ENCODE data around the gene ITGA7.

Gene ITGA7, protein sequence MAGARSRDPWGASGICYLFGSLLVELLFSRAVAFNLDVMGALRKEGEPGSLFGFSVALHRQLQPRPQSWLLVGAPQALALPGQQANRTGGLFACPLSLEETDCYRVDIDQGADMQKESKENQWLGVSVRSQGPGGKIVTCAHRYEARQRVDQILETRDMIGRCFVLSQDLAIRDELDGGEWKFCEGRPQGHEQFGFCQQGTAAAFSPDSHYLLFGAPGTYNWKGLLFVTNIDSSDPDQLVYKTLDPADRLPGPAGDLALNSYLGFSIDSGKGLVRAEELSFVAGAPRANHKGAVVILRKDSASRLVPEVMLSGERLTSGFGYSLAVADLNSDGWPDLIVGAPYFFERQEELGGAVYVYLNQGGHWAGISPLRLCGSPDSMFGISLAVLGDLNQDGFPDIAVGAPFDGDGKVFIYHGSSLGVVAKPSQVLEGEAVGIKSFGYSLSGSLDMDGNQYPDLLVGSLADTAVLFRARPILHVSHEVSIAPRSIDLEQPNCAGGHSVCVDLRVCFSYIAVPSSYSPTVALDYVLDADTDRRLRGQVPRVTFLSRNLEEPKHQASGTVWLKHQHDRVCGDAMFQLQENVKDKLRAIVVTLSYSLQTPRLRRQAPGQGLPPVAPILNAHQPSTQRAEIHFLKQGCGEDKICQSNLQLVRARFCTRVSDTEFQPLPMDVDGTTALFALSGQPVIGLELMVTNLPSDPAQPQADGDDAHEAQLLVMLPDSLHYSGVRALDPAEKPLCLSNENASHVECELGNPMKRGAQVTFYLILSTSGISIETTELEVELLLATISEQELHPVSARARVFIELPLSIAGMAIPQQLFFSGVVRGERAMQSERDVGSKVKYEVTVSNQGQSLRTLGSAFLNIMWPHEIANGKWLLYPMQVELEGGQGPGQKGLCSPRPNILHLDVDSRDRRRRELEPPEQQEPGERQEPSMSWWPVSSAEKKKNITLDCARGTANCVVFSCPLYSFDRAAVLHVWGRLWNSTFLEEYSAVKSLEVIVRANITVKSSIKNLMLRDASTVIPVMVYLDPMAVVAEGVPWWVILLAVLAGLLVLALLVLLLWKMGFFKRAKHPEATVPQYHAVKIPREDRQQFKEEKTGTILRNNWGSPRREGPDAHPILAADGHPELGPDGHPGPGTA

GRCh38 chr12:55707841-55708694 is at the start of gene ITGA7:
Gene ITGA7, minus strand, starts transcription at chr12:55707904. Its CDS starts 222 bp downstream, at chr12:55707682.
- DNase-seq, result peak; percentile 70

GRCh38 chr12:55755246-55755645 is 47.5 kb upstream of the ITGA7 start:
- no peak for DNase-seq

- no peak for DNase-seq
Measured at GRCh38 chr12:55748230-55748993, 40.7 kb upstream of the ITGA7 start.

GRCh38 chr12:55746913-55747231 is 39.2 kb upstream of the ITGA7 start:
- no peak for DNase-seq

GRCh38 chr12:55746174-55746912 is 38.6 kb upstream of the ITGA7 start:
- no peak for DNase-seq

DNA sequence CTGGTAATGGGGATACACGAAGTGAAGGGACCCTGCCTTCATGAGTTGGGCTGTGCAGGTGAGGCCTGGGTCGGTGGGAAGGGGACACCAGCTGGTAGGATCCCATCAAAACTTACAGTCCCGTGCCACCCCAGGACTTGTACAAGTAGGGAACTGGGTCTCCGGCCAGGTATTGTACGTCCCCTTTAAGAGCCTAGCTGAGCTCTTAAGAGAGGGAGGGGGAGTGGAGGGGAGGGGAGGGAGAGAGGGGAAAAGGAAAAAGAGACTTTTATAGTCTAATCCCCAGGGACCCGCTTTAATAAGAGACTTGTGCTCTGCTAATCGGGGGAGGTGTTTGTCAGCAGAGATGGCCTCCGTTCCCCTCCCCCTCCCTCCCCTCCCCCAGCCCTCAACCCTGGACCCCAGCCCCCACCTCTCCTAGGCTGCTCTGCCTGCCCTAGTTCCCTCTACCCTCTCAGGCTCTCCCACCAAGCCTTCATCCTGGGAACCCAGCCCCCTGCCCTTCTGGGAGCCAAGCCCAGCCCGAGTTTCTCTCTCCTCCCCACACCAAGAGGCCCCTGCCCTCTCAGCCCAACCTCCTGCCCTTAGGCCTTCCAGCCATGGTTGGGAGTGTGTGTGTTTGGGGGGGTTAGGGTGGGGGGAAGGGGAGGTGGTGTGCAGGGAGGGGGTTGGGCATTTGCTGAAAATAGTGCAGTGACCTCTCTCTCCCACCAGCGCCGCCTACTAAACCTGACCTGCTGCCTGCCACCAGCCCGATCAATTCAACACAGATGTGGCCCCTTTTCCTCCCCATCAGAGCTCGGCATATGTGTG is 37.9 kb upstream of the ITGA7 start:
- no peak for DNase-seq

GRCh38 chr12:55744340-55745030 is 36.8 kb upstream of the ITGA7 start:
- DNase-seq, result no peak

DNA sequence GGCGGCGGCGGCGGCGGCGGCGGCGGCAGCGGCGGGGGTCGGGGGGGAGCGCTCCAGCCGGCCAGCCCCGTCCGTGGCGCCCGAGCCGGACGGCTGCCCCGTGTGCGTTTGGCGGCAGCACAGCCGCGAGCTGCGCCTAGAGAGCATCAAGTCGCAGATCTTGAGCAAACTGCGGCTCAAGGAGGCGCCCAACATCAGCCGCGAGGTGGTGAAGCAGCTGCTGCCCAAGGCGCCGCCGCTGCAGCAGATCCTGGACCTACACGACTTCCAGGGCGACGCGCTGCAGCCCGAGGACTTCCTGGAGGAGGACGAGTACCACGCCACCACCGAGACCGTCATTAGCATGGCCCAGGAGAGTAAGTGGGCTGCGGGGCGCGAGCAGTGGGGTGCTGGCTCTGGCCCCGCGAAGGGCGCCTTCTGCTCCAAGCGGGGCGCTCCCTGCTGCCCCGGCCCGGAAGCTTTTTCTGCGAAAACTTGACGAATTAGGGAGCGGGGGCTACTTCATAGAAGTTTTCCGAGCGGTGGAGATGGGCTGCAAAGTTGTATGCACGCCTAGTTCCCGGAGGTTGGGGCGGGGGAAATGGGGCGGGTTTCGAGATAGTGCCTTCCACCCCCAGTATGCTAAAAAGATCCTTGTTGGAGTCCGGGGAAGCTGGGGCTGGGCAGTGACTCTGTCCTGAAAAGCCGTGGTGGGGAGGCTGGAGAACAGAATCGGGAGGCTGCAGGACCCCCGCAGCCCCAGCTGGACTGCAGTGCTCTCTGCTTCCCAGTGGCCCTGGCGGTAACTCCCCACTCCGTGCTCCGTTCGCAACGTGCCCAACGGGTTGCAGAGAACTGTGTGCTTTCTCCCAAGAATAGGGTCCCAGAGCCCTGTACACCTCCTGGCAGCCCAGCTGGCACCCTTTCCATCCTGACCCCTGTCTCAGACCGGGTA is 36.0 kb upstream of the ITGA7 start:
- DNase-seq, result peak; percentile 47

DNA sequence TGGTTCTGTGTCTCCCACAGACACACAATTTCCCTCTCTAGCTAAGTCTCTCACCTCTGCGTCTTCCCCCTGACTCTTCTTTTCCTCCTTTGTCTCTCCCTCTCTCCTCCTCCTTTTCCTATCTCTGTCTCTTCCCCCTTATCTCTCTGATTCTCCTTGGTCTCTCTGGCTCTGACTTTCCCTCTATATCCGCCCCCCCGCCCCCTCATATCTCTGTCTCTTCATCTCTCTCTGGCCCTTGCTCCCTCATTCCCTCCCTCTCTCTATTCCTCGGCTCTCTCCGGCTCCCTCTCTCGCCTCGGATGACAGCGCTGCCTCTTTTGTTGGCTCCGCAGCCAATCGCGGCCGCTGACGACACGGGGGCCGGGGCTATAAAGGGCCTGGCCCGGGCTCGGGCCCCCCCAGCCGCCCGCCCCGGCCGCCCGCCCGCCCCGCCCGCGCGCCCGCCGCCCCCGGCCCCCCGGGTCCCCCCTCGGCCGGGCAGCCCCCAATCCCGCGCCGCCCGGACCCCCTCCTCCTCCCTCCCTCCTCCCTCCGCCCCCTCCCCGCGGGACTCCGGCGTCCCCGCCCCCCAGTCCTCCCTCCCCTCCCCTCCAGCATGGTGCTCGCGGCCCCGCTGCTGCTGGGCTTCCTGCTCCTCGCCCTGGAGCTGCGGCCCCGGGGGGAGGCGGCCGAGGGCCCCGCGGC is 35.2 kb upstream of the ITGA7 start, which contains the start of gene GDF11:
Gene GDF11 (plus strand): TSS at position 404 of the 687 bp plus-strand sequence. CDS start 195 bp downstream, at position 599.
- peak; percentile 76 for DNase-seq

DNA sequence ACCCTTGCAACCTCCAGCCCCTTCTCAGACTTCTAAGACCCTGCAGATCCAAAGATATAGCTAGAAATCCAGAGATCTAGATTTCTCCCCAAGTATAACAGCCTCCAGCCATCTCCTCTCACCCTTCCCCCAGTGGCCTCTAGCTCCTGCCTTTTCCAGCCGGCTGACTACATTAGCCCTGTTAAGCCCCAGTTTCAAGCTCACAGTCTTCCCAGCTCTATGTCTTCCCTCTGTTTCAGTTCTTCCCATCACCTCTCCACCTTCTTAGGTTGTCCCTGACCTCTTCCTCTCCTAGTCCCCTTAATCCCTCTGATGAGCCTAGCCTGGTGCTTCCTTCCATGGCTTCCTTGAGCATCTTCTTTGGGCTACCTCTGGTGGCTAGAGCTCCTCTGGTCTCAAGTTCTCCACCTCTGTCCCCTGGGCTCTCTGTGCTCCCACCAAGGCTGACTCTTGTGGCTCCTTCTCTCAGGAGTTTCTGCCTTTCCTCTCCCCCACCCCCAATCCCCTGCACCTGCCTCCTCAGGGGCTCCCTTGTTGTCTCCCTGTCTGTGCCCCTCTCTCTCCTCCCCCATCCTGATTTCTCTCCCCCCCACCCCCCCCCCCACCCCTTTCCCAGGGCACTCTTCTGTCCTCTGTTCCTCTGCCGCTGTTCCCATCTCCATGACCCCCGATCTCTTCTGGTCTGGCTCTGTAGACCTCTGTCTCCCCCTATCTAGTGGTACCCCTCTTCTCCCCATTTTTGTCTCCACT is 34.4 kb upstream of the ITGA7 start:
- DNase-seq, result no peak

GRCh38 chr12:55739025-55739378 is 31.3 kb upstream of the ITGA7 start:
- DNase-seq, result no peak

DNA sequence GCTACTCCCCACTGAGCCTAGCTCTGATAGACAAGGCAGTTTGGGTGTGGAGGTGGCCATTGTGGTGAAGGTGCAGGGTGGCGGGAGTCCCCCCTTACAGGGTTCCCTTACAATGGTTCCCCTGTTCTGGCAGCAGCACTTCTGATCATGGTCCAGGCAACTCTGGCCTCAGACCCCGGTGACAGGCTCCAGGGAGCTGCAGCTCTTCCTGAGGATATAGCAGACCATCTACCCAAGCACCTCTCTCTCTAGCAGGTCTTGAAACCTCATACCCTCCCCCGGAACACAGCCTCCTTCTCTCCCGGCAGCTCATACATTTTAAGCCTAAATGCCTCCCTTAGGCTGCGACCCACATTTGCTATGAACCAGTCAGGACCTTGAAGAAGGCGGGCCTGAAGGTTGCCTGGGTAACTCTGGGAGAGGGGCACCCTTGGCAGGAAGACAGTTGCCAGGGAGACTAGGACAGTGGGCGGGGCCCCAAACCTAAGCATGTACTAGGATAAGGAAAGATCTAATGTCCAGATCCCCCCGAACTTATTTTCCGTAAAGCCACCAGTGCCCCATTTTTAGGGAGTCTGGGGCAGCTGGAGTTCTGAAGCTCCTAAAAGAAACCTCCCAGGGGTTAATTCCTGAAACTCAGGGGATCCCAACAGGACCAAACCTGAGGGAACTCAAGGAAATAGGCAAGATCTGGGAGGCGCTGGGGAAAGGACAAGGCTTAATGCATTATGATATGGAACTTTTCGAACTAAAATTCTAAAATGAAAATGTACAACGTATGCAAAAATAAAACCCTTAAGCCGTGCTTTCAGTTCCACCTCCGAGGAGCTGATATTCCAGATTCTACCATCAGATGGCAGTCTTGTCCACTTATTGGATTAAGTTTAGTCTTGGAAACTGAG is 30.7 kb upstream of the ITGA7 start:
- peak; percentile 75 for DNase-seq

GRCh38 chr12:55737581-55738122 is 29.9 kb upstream of the ITGA7 start:
- DNase-seq, result no peak

DNA sequence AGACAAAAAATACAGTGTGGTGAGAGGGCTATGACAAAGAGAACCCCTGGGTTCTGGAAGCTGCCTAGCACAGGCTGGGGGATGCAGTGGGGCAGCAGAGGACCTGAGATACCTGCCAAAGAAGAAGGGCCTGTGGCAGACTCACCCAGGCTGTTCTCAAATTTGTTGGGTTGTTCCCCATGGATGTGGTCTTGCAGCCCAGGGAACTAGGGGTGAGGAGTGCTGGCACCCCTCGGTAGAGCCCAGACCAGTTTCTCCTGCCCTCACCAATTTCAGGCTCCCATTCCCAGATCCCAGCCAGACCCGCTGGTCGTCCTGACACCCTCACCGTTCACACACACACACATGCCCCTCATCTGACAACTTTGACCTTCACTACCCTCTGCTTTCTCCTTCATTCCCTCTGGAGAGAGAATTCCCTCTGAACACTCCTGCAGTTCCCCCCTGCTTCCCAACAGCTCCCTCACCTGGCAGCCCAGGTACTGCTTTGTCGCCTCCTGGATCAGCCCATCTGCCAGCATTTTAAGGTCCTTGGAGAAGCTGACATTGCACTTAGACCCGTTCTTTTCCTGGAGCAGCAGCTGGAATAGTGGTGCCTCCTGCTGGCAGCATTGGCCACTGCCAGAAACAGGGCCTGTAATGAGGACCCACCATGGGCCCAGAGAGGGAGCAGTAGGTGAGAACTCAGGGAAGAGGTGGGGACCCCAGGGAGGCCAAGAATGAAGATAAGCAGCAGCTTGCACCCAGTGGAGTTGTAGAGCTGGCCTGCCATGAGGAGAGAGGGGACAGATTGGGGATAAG is 29.3 kb upstream of the ITGA7 start:
- peak; percentile 59 for DNase-seq

DNA sequence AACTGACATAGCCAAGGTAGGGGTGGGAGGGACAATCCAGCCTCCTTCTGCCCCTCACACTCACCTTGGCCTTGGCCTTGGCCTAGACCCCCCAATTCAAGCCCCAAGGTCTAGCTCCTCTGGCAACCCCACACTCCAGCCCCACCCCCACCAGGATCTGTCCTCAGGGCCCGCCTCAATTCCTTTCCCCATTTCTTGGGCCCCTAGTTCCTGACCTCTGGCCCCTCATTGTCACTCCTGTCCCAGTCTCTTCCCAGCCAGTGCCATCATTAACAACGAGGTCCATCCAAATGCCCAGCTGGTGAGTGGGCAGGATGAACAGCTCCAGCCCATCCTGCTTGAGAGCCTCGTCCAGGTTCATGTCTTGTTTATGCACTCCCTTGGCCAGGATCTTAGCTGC is 28.4 kb upstream of the ITGA7 start:
- no peak for DNase-seq
